GM13977 (cell line): ENCODE measurements around the gene SYT5.

Source experiments
- DNase-seq: peaks from one replicate; pipeline ENCODE4 v3.0.0; 2012; ENCODE audit warnings: low spot score
- in situ Hi-C: fragments of 300-500 bp; cut with MboI; formaldehyde crosslinking; loops from one replicate; pipeline ENCODE4 v1.12.0; 2022; ENCODE audit warnings: low sequenced_read_pairs, low pct_unique_long_range_greater_than_20kb, mixed read lengths, inconsistent platforms; ENCODE audit not compliant: unreplicated experiment
- TF ChIP-seq, protein P1 (sequence below): IDR thresholded peaks from 2 replicates; pipeline ENCODE4 v1.5.1; 2012; ENCODE audit warnings: mild to moderate bottlenecking, control low read depth; ENCODE audit not compliant: insufficient read depth; ENCODE audit errors: extremely low read depth, missing control alignments

Gene SYT5

DNA sequence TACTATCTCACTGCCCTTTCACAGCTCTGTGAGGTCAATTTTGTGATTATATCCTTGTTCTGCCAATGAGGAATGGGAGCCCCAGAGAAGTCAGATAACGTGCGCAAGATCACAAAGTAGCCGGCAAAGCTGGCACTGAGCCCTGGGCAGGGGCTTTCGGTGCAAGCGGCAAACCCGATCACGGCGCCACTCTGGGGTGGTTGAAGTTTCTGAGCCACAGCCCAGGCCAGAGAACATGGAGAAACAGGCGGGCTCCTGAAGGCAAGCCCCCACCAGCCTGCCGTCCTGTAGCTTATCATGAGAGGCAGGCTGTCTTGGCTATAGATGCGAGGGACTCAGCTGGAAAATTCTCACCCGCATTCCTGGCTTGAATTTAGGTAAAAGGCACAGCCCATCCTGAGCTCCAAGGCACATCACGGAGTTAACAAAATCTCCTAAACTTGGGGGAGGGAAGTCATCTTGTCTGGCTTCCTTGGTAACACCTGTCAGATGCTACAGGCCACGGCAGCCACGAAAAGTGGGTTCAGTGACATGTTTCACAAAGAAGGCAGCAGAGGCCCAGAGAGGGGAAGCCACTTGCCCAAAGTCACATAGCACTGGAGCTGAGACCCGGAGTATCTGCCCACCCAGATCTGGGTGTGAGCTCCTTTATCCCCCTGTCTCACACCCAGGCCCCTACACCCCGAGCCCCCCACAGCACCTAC, 43.5 kb downstream of the SYT5 start:
- no peak for DNase-seq
- in situ Hi-C loops: no loop called here
- TF ChIP-seq, protein P1, sequence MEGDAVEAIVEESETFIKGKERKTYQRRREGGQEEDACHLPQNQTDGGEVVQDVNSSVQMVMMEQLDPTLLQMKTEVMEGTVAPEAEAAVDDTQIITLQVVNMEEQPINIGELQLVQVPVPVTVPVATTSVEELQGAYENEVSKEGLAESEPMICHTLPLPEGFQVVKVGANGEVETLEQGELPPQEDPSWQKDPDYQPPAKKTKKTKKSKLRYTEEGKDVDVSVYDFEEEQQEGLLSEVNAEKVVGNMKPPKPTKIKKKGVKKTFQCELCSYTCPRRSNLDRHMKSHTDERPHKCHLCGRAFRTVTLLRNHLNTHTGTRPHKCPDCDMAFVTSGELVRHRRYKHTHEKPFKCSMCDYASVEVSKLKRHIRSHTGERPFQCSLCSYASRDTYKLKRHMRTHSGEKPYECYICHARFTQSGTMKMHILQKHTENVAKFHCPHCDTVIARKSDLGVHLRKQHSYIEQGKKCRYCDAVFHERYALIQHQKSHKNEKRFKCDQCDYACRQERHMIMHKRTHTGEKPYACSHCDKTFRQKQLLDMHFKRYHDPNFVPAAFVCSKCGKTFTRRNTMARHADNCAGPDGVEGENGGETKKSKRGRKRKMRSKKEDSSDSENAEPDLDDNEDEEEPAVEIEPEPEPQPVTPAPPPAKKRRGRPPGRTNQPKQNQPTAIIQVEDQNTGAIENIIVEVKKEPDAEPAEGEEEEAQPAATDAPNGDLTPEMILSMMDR: no peak

- in situ Hi-C loops: no loop called here
- TF ChIP-seq, protein P1: no peak
- no peak for DNase-seq
These were observed 45.4 kb downstream of the SYT5 start for GRCh38 chr19:55134736-55135135.

- TF ChIP-seq, protein P1: no peak
- in situ Hi-C loops: no loop called here
- no peak for DNase-seq
These were observed 46.2 kb downstream of the SYT5 start for GRCh38 chr19:55133639-55134444.

DNA sequence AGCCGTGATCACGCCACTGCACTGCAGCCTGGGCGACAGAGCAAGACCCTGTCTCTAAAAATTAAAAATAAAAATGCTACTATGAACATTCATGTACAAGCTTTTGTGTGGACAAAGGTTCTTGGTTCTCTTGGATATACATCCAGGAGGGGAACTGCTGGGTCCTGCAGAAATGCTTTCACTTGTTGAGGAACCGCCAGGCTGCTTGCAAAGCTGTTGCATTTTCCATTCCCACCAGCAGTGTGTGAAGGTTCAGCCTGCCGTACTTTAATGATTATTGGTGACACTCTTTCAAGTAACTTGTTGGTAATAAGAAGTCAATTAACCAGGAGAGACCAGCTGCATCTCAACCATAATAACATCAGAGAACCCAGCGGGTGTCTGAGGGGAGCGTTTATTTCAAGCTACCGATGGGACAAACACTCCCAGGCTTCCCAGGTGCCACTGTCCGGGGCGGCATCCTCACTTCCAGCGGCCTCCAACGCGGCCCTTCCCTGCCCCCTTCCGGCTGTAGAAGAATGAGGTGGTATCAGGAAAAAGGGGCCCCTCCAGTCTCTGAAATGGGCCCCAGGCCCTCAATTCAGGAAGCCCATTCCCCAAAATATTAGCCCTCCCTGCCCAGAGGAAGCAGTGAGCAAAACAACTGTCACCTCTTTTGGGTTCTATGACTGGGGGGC, 47.5 kb downstream of the SYT5 start:
- no peak for DNase-seq
- in situ Hi-C loops: no loop called here
- TF ChIP-seq, protein P1: peak; percentile 53

DNA sequence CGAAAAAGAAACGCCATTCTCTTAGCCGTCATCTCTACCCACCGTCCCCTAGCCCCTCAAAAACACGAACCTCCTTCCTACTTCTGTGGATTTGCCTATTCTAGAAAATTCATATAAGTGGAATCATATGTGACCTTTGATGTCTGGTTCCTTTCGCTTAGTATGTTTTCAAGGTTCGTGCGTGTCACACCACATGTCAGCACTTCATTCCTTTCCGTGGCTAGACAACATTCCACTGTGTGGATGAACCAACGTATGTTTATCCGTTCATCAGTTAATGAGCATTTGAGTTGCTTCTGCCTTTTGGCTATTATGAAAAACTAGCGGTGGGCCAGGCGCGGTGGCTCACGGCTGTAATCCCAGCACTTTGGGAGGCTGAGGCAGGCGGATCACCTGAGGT, 48.7 kb downstream of the SYT5 start:
- DNase-seq: no peak
- TF ChIP-seq, protein P1: no peak
- in situ Hi-C loops: no loop called here
